Left lung (tissue), 10 donors: ENCODE results near the gene RIPOR3. TPM values are rescaled to one million over a fixed set of nuclear protein-coding genes. Genes with fewer than 3 reads are reported as not detected.

Source experiments
- ATAC-seq: fragments of 200-7000 bp; cut with Tn5 transposase; one replicate; pipeline ENCODE4 v1.9.1; 2020; ENCODE audit warnings: moderate library complexity
- DNase-seq, 4 donors: peaks; one replicate each; pipeline ENCODE4 v3.0.0-alpha.2; 2013 to 2020
- H3K27ac ChIP-seq, 2 donors: fragments of 200-600 bp; sonication (generic) in 1 of 2; one replicate each; pipeline versions ENCODE4 v1.5.0 to v1.8.0; 2020 to 2021
- H3K27me3 ChIP-seq, 2 donors: fragments of 200-600 bp; sonication (generic) in 1 of 2; one replicate each; pipeline versions ENCODE4 v1.5.0 to v1.8.0; 2020 to 2021
- H3K36me3 ChIP-seq, 2 donors: fragments of 200-600 bp; sonication (generic) in 1 of 2; one replicate each; pipeline versions ENCODE4 v1.5.0 to v1.8.0; 2020 to 2021
- H3K4me1 ChIP-seq, 2 donors: fragments of 200-600 bp; one replicate each; pipeline ENCODE4 v1.8.0; 2021
- H3K4me3 ChIP-seq, 2 donors: fragments of 200-600 bp; sonication (generic) in 1 of 2; one replicate each; pipeline versions ENCODE4 v1.5.0 to v1.8.0; 2020 to 2021; ENCODE audit warnings: mild to moderate bottlenecking in 1 of 2
- H3K9me3 ChIP-seq, 2 donors: fragments of 200-600 bp; sonication (generic) in 1 of 2; one replicate each; pipeline versions ENCODE4 v1.5.0 to v1.8.0; 2020 to 2021
- intact Hi-C, 2 donors: fragments of 100-400 bp; cut with DNase I; formaldehyde crosslinking; loops; one replicate each; pipeline versions ENCODE4 v1.11.2 to v1.14.2; 2022
- polyA plus RNA-seq, 6 donors: library from polyadenylated mRNA; unstranded; fragments of 120-200 nt; gene quantifications; one replicate each; pipeline ENCODE4 v1.2.1, GENCODE V29; 2013; ENCODE audit not compliant: insufficient read length in 6 of 6
- total RNA-seq, 2 donors: library from RNA; stranded (reverse); fragmentation: NEBNext Ultra II Directional; extraction: Animal tissue kit (Norgen Biotek cat#: 25700); gene quantifications; one replicate each; pipeline ENCODE4 v1.2.1, GENCODE V29; 2021
- TF ChIP-seq, protein P1 (sequence below), 2 donors: fragments of 200-600 bp; sonication (generic) in 1 of 2; IDR thresholded peaks; one replicate each; pipeline versions ENCODE4 v1.5.0 to v1.8.0; 2021; ENCODE audit warnings: antibody characterized with exemption in 2 of 2
- donor health status: DM: no; HTN: yes; CAD: no.
- donor health status: DM: no; HTN: no; CAD: no.

RIPOR3 gene
- total and polyA plus RNA-seq, 8 donors, result 2.0 to 7.0 (median 2.8) TPM

DNA sequence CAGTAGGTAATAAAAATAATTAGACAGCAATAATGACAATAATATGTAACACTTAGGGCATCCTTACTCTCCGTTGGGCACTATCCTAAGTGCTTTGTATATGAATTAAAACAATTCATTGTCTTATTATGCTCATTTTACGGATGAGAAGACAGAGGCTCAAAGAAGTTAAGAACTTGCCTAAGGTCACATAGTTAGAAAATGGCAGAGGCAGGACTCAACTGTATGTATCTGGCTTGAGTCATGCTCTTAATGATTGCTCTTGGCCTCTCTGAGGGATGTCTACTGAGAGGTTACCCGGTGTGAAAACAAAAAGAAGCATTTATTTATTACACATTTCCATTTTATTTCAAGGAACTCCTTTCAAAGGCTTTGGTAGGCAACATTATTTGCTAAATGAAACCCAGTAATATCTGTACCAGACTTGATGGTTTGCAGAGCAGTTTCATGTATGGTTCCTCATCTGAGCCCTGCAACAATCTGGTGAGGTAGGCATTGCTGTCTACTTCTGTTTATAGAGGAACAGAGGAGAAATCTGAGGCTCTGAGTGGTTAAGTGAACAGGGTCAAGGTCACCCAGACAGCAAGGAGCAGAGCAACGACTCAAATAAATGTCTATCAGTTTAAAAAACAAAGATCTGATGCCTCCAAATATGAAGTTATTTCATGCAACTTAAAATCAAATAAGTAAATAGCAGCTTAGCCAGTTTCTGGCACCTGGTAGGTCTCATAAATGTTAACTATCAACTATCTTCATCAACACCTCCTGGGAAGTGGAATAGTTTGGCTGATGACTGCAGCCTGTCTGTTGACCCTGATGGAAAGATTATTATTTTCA is 35.8 kb upstream of the RIPOR3 start:
- ATAC-seq (no peak), DNase-seq (no peak)
- H3K36me3 ChIP-seq, result no peaks in the 10 kb centered on the region
- H3K4me3 ChIP-seq, result no peak overlapping the region
- H3K4me1 ChIP-seq, result peaks cover 12 to 36% of the 10 kb centered on the region in 2 donors
- H3K27ac ChIP-seq, result peak overlapping the region; percentile 57 to 75
- H3K27me3 ChIP-seq, result peaks cover 0 to 6% of the 10 kb centered on the region in 2 donors
- intact Hi-C loops, result no loop called here
- no peaks in the 10 kb centered on the region for H3K9me3 ChIP-seq
- TF ChIP-seq, protein P1, sequence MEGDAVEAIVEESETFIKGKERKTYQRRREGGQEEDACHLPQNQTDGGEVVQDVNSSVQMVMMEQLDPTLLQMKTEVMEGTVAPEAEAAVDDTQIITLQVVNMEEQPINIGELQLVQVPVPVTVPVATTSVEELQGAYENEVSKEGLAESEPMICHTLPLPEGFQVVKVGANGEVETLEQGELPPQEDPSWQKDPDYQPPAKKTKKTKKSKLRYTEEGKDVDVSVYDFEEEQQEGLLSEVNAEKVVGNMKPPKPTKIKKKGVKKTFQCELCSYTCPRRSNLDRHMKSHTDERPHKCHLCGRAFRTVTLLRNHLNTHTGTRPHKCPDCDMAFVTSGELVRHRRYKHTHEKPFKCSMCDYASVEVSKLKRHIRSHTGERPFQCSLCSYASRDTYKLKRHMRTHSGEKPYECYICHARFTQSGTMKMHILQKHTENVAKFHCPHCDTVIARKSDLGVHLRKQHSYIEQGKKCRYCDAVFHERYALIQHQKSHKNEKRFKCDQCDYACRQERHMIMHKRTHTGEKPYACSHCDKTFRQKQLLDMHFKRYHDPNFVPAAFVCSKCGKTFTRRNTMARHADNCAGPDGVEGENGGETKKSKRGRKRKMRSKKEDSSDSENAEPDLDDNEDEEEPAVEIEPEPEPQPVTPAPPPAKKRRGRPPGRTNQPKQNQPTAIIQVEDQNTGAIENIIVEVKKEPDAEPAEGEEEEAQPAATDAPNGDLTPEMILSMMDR (IDR thresholded peaks at IDR 0.05), result no peak

DNA sequence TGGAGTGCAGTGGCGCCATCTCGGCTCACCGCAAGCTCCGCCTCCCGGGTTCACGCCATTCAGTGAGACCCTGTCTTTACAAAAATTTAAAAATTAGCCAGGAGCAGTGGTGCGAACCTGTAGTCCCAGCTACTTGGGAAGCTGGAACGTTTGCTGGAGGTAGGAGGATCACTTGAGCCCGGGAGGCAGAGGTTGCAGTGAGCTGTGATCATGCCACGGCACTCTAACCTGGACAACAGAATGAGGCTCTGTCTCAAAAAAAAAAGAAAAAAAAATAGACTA is 34.3 kb upstream of the RIPOR3 start:
- TF ChIP-seq, protein P1 (IDR thresholded peaks at IDR 0.05), result no peak
- ATAC-seq (no peak), DNase-seq (no peak)
- Histone ChIP-seq H3K4me3 (no peak overlapping the region), H3K9me3 (no peaks in the 10 kb centered on the region), H3K36me3 (no peaks in the 10 kb centered on the region), H3K27me3 (no peaks in the 10 kb centered on the region), H3K4me1 (peaks cover 12 to 28% of the 10 kb centered on the region in 2 donors), H3K27ac (peak overlapping the region in 1 of 2 donors; percentile 43)
- intact Hi-C loops, result no loop called here

DNA sequence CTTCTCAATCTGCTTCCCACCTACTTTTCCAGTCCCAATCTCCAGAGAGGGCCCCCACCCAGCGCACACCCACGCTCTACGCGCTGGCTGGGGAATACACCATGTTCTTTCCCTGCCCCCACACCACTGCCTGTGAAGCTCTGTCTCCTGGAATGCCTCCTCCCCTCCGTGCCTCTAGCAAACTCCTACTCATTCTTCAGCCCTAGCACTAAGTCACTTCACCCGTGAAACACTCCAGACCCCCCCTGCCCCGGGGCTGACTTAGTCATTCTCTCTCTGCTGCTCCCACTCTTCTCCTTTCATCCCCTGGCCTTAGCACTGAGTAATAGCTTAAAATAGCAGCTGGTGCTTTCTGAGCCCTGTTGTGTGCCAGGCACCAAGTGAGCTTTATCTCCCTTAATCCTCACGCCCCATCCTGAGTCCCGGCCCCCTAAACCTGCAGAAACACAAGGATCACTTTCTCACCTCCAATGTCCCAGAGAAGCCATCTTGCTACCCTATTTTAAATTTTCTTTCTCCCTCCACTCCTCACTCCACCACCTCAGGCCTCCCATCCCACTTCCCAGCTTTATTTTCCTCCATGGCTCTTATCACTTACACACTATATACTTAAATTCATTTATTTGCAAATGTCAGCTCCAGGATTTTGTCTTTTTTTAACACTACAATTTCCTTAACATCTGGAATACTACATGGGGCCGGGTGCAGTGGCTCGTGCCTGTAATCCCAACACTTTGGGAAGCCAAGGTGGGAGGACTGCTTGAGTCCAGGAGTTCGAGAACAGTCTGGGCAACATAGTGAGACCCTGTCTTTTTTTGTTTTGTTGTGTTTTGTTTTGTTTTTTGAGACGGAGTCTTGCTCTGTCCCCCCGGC is 33.7 kb upstream of the RIPOR3 start:
- ATAC-seq (peak; percentile 79), DNase-seq (peak in 2 of 4 donors; percentile 74 to 78)
- Histone ChIP-seq H3K36me3 (no peaks in the 10 kb centered on the region), H3K4me3 (no peak overlapping the region), H3K4me1 (peaks cover 12 to 24% of the 10 kb centered on the region in 2 donors), H3K27ac (peak overlapping the region; percentile 39 to 43), H3K27me3 (no peaks in the 10 kb centered on the region), H3K9me3 (no peaks in the 10 kb centered on the region)
- intact Hi-C loops, result no loop called here
- TF ChIP-seq, protein P1 (IDR thresholded peaks at IDR 0.05), result no peak

DNA sequence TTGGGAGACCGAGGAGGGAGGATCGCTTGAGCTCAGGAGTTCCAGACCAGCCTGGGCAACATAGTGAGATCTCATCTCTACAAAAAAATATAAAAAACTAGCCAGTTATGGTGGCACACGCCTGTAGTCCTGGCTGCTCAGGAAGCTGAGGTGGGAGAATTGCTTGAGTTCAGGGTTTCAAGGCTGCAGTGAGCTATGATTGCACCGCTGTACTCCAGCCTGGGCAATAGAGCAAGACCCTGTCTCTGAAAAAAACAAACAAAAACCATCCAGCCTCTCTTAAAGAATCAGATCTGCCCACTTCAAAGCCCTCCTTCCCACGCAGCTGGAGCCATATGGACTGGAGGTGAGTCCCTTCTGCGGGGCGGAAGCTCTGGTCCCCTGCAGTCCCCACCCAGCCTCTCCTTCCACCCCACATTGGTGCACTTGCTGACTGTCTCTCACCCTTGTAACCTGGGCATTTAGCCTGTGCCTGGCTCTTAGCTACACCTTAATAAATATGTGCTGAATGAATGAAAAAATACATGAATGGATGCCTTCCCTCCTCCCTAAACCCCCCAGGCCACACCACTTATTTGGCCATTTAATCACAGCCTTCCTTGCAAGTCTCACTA is 32.9 kb upstream of the RIPOR3 start:
- Histone ChIP-seq H3K9me3 (no peaks in the 10 kb centered on the region), H3K27me3 (no peaks in the 10 kb centered on the region), H3K36me3 (no peaks in the 10 kb centered on the region), H3K27ac (peak overlapping the region; percentile 39 to 43), H3K4me1 (peaks cover 12 to 17% of the 10 kb centered on the region in 2 donors), H3K4me3 (no peak overlapping the region)
- intact Hi-C loops, result no loop called here
- TF ChIP-seq, protein P1 (IDR thresholded peaks at IDR 0.05), result no peak
- DNase-seq, result peak in 1 of 4 donors; percentile 20
- ATAC-seq, result no peak

DNA sequence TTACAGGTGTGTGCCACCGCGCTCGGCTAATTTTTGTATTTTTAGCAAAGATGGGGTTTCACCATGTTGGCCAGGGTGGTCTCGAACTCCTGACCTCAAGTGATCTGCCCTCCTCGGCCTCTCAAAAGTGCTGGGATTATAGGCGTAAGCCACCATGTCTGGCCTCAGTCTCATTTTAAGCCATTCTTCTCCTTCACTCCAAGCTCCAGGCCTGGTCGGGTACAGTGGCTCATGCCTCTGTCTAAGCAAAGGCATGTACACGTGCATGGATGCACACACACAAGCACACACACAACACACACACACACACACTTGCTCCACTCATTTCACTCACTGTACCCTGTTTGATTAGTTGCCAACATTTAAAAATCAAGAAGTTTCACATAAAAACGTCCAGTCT is 32.3 kb upstream of the RIPOR3 start:
- Histone ChIP-seq H3K36me3 (no peaks in the 10 kb centered on the region), H3K27me3 (no peaks in the 10 kb centered on the region), H3K27ac (no peak overlapping the region), H3K4me1 (peaks cover 12% of the 10 kb centered on the region in 2 donors), H3K4me3 (no peak overlapping the region), H3K9me3 (no peaks in the 10 kb centered on the region)
- no peak for ATAC-seq
- intact Hi-C loops, result no loop called here
- TF ChIP-seq, protein P1 (IDR thresholded peaks at IDR 0.05), result no peak
- DNase-seq, result no peak
